Duodenal mucosa (tissue), 2 donors: ENCODE results near the gene ARIH2.

Experiments used
- H3K27ac ChIP-seq: one replicate; pipeline ENCODE4 v1.7.0; 2013; ENCODE audit warnings: low read depth, low read length
- H3K27me3 ChIP-seq, 2 donors: one replicate each; pipeline ENCODE4 v1.7.0; 2013; ENCODE audit warnings: low read length in 2 of 2, control low read depth in 1 of 2; ENCODE audit not compliant: insufficient read depth in 2 of 2, control insufficient read depth in 1 of 2
- H3K36me3 ChIP-seq, 2 donors: one replicate each; pipeline ENCODE4 v1.7.0; 2013; ENCODE audit warnings: low read length in 2 of 2, control low read depth in 1 of 2; ENCODE audit not compliant: insufficient read depth in 2 of 2, control insufficient read depth in 1 of 2
- H3K4me1 ChIP-seq, 2 donors: one replicate each; pipeline ENCODE4 v1.7.0; 2013; ENCODE audit warnings: low read length in 2 of 2, control low read depth in 1 of 2; ENCODE audit not compliant: insufficient read depth in 2 of 2, control insufficient read depth in 1 of 2
- H3K4me3 ChIP-seq, 2 donors: one replicate each; pipeline ENCODE4 v1.7.0; 2013; ENCODE audit warnings: low read length in 2 of 2, low read depth in 1 of 2
- H3K9ac ChIP-seq, 2 donors: one replicate each; pipeline ENCODE4 v1.7.0; 2013; ENCODE audit warnings: low read length in 2 of 2, low read depth in 1 of 2
- H3K9me3 ChIP-seq, 2 donors: one replicate each; pipeline ENCODE4 v1.7.0; 2013; ENCODE audit warnings: low read length in 2 of 2, control low read depth in 1 of 2; ENCODE audit not compliant: control insufficient read depth in 1 of 2

Gene ARIH2

GRCh38 chr3:48918388-48919214 lies at the start of gene ARIH2:
Gene ARIH2 (plus strand): TSS chr3:48918842. CDS start chr3:48927559, 8,717 bp downstream.
- Histone ChIP-seq H3K9ac (peak within 1 kb of the TSS; percentile 94 to 96), H3K36me3 (peaks cover 0 to 15% of the 10 kb centered on the region in 2 donors), H3K4me1 (peaks cover 0 to 16% of the 10 kb centered on the region in 2 donors), H3K9me3 (no peaks in the 10 kb centered on the region), H3K27ac (peak within 1 kb of the TSS; percentile 94), H3K4me3 (peak within 1 kb of the TSS; percentile 82 to 97), H3K27me3 (no peaks in the 10 kb centered on the region)

GRCh38 chr3:48877671-48878070 lies 41.0 kb upstream of the ARIH2 start:
- H3K9me3 ChIP-seq, result no peaks in the 10 kb centered on the region
- no peak overlapping the region for H3K9ac ChIP-seq
- H3K36me3 ChIP-seq, result peaks cover 11 to 42% of the 10 kb centered on the region in 2 donors
- no peak overlapping the region for H3K4me3 ChIP-seq
- no peaks in the 10 kb centered on the region for H3K27me3 ChIP-seq
- H3K4me1 ChIP-seq, result no peaks in the 10 kb centered on the region
- no peak overlapping the region for H3K27ac ChIP-seq

GRCh38 chr3:48879307-48879993 lies 39.2 kb upstream of the ARIH2 start:
- H3K4me3 ChIP-seq, result no peak overlapping the region
- H3K4me1 ChIP-seq, result no peaks in the 10 kb centered on the region
- H3K36me3 ChIP-seq, result peaks cover 12 to 51% of the 10 kb centered on the region in 2 donors
- no peaks in the 10 kb centered on the region for H3K27me3 ChIP-seq
- H3K9me3 ChIP-seq, result no peaks in the 10 kb centered on the region
- H3K9ac ChIP-seq, result no peak overlapping the region
- H3K27ac ChIP-seq, result no peak overlapping the region

GRCh38 chr3:48879994-48880377 lies 38.7 kb upstream of the ARIH2 start:
- no peak overlapping the region for H3K27ac ChIP-seq
- no peaks in the 10 kb centered on the region for H3K9me3 ChIP-seq
- H3K36me3 ChIP-seq, result peaks cover 9 to 54% of the 10 kb centered on the region in 2 donors
- no peaks in the 10 kb centered on the region for H3K27me3 ChIP-seq
- H3K4me1 ChIP-seq, result no peaks in the 10 kb centered on the region
- no peak overlapping the region for H3K9ac ChIP-seq
- no peak overlapping the region for H3K4me3 ChIP-seq

GRCh38 chr3:48881006-48881405 lies 37.6 kb upstream of the ARIH2 start:
- H3K4me1 ChIP-seq, result no peaks in the 10 kb centered on the region
- no peaks in the 10 kb centered on the region for H3K27me3 ChIP-seq
- peaks cover 9 to 63% of the 10 kb centered on the region in 2 donors for H3K36me3 ChIP-seq
- H3K4me3 ChIP-seq, result no peak overlapping the region
- H3K9ac ChIP-seq, result no peak overlapping the region
- no peaks in the 10 kb centered on the region for H3K9me3 ChIP-seq
- H3K27ac ChIP-seq, result no peak overlapping the region

GRCh38 chr3:48881652-48882114 lies 37.0 kb upstream of the ARIH2 start:
- Histone ChIP-seq H3K9me3 (no peaks in the 10 kb centered on the region), H3K36me3 (peaks cover 9 to 63% of the 10 kb centered on the region in 2 donors), H3K27ac (no peak overlapping the region), H3K4me1 (no peaks in the 10 kb centered on the region), H3K9ac (no peak overlapping the region), H3K4me3 (no peak overlapping the region), H3K27me3 (no peaks in the 10 kb centered on the region)

GRCh38 chr3:48885753-48886152 lies 32.9 kb upstream of the ARIH2 start:
- H3K9me3 ChIP-seq, result no peaks in the 10 kb centered on the region
- H3K9ac ChIP-seq, result no peak overlapping the region
- H3K4me1 ChIP-seq, result no peaks in the 10 kb centered on the region
- no peaks in the 10 kb centered on the region for H3K27me3 ChIP-seq
- H3K4me3 ChIP-seq, result no peak overlapping the region
- H3K27ac ChIP-seq, result no peak overlapping the region
- H3K36me3 ChIP-seq, result peaks cover 9 to 54% of the 10 kb centered on the region in 2 donors

GRCh38 chr3:48891606-48892005 lies 27.0 kb upstream of the ARIH2 start:
- H3K27ac ChIP-seq, result no peak overlapping the region
- no peak overlapping the region for H3K4me3 ChIP-seq
- H3K9me3 ChIP-seq, result no peaks in the 10 kb centered on the region
- H3K27me3 ChIP-seq, result no peaks in the 10 kb centered on the region
- peaks cover 9 to 28% of the 10 kb centered on the region in 2 donors for H3K36me3 ChIP-seq
- no peak overlapping the region for H3K9ac ChIP-seq
- peaks cover 0 to 1% of the 10 kb centered on the region in 2 donors for H3K4me1 ChIP-seq

- Histone ChIP-seq H3K36me3 (peaks cover 9 to 14% of the 10 kb centered on the region in 2 donors), H3K4me1 (peaks cover 15 to 22% of the 10 kb centered on the region in 2 donors), H3K4me3 (no peak overlapping the region), H3K9me3 (no peaks in the 10 kb centered on the region), H3K27ac (no peak overlapping the region), H3K27me3 (no peaks in the 10 kb centered on the region), H3K9ac (no peak overlapping the region)
Measured at GRCh38 chr3:48894516-48894915, 24.1 kb upstream of the ARIH2 start.

- peaks cover 15 to 22% of the 10 kb centered on the region in 2 donors for H3K4me1 ChIP-seq
- H3K27me3 ChIP-seq, result no peaks in the 10 kb centered on the region
- no peaks in the 10 kb centered on the region for H3K9me3 ChIP-seq
- peaks cover 2 to 4% of the 10 kb centered on the region in 2 donors for H3K36me3 ChIP-seq
- H3K4me3 ChIP-seq, result peak overlapping the region in 1 of 2 donors; percentile 23
- peak overlapping the region in 1 of 2 donors; percentile 1 for H3K9ac ChIP-seq
- H3K27ac ChIP-seq, result no peak overlapping the region
Measured at GRCh38 chr3:48896936-48897335, 21.7 kb upstream of the ARIH2 start.
